ENCODE measurements around the gene ZDHHC8.

- TF ChIP-seq, protein P1, sequence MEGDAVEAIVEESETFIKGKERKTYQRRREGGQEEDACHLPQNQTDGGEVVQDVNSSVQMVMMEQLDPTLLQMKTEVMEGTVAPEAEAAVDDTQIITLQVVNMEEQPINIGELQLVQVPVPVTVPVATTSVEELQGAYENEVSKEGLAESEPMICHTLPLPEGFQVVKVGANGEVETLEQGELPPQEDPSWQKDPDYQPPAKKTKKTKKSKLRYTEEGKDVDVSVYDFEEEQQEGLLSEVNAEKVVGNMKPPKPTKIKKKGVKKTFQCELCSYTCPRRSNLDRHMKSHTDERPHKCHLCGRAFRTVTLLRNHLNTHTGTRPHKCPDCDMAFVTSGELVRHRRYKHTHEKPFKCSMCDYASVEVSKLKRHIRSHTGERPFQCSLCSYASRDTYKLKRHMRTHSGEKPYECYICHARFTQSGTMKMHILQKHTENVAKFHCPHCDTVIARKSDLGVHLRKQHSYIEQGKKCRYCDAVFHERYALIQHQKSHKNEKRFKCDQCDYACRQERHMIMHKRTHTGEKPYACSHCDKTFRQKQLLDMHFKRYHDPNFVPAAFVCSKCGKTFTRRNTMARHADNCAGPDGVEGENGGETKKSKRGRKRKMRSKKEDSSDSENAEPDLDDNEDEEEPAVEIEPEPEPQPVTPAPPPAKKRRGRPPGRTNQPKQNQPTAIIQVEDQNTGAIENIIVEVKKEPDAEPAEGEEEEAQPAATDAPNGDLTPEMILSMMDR (IDR thresholded peaks at IDR 0.05; ENCODE audit: low read depth, low read length): peak; percentile 46
- TF ChIP-seq EZH2phosphoT487 (IDR thresholded peaks at IDR 0.05; ENCODE audit: low read depth): no peak
Measured at GRCh38 chr22:20111045-20111688, 20.4 kb upstream of the ZDHHC8 start.

All from OCI-LY3 (cell line).